Chondrocyte (in vitro differentiated cells): ENCODE results near the gene PLA2G4E. TPM values are rescaled to one million over a fixed set of nuclear protein-coding genes. Genes with fewer than 3 reads are reported as not detected.

ENCODE experiments used
- DNase-seq: peaks from one replicate; pipeline ENCODE4 v3.0.0; 2021; ENCODE audit warnings: mixed read lengths, low spot score
- H3K27ac Mint-ChIP-seq: one replicate; pipeline ENCODE4 v1.8.0; 2021; ENCODE audit warnings: mild to moderate bottlenecking, moderate library complexity, mixed read lengths; ENCODE audit not compliant: unreplicated experiment
- H3K27me3 Mint-ChIP-seq: 2 replicates; pipeline ENCODE4 v1.8.0; 2021; ENCODE audit warnings: low read depth, mixed read lengths
- H3K36me3 Mint-ChIP-seq: 2 replicates; pipeline ENCODE4 v1.8.0; 2021; ENCODE audit warnings: low read depth, mixed read lengths
- H3K4me1 Mint-ChIP-seq: 2 replicates; pipeline ENCODE4 v1.8.0; 2021; ENCODE audit warnings: low read depth, mild to moderate bottlenecking, mixed read lengths
- H3K4me3 Mint-ChIP-seq: one replicate; pipeline ENCODE4 v1.8.0; 2021; ENCODE audit warnings: mild to moderate bottlenecking, moderate library complexity, mixed read lengths; ENCODE audit not compliant: unreplicated experiment
- H3K9me3 Mint-ChIP-seq: 2 replicates; pipeline ENCODE4 v1.8.0; 2021; ENCODE audit warnings: low read depth, mixed read lengths
- CTCF ChIP-seq: fragments of 200-600 bp; sonication (generic); IDR thresholded peaks from 2 replicates; pipeline ENCODE4 v1.5.0; 2021; ENCODE audit warnings: antibody characterized with exemption, mild to moderate bottlenecking, moderate library complexity
- total RNA-seq: library from RNA; stranded (reverse); gene quantifications from 3 replicates; pipeline ENCODE4 v1.2.1, GENCODE V29; 2021

The PLA2G4E gene
- total RNA-seq, 1 donor from 2014 or later: not detected

DNA sequence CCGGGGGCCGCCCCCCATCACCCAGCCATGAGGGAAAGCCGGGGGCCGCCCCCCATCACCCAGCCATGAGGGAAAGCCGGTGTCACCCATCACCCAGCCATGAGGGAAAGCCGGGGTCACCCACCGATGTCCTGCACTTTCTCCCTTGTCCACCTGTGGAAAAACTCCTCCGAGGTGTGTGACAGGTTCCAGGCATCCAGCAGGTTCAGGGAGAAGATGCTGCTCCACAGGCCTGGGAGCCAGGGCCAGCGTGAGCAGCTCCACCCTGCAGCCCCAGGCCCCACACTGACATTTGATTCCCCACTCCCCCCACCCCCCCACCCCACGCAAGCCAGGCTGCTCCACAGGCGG lies 32.9 kb downstream of the PLA2G4E start:
- no peak for DNase-seq
- no peaks in the 10 kb centered on the region for H3K9me3 Mint-ChIP-seq
- no peak overlapping the region for H3K27ac Mint-ChIP-seq

GRCh38 chr15:41987246-41987924 lies 33.5 kb downstream of the PLA2G4E start:
- TF ChIP-seq CTCF: no peak
- no peaks in the 10 kb centered on the region for H3K36me3 Mint-ChIP-seq
- H3K9me3 Mint-ChIP-seq: no peaks in the 10 kb centered on the region
- H3K4me1 Mint-ChIP-seq: peaks cover 6% of the 10 kb centered on the region
- peaks cover 13% of the 10 kb centered on the region for H3K27me3 Mint-ChIP-seq
- no peak for DNase-seq
- H3K27ac Mint-ChIP-seq: no peak overlapping the region
- H3K4me3 Mint-ChIP-seq: no peak overlapping the region

More for the DNA sequence above, 32.9 kb downstream of the PLA2G4E start:
- Mint-ChIP-seq H3K27me3 (peaks cover 13% of the 10 kb centered on the region), H3K4me3 (no peak overlapping the region), H3K4me1 (peaks cover 6% of the 10 kb centered on the region), H3K36me3 (no peaks in the 10 kb centered on the region)
- TF ChIP-seq CTCF: no peak

GRCh38 chr15:41985236-41986160 lies 35.3 kb downstream of the PLA2G4E start:
- H3K4me1 Mint-ChIP-seq: peaks cover 6% of the 10 kb centered on the region
- no peak overlapping the region for H3K4me3 Mint-ChIP-seq
- H3K27ac Mint-ChIP-seq: no peak overlapping the region
- H3K27me3 Mint-ChIP-seq: peaks cover 13% of the 10 kb centered on the region
- H3K9me3 Mint-ChIP-seq: no peaks in the 10 kb centered on the region
- DNase-seq: no peak
- no peaks in the 10 kb centered on the region for H3K36me3 Mint-ChIP-seq
- no peak for TF ChIP-seq CTCF

- Mint-ChIP-seq H3K27ac (no peak overlapping the region), H3K4me1 (peaks cover 6% of the 10 kb centered on the region), H3K27me3 (peaks cover 11% of the 10 kb centered on the region), H3K36me3 (no peaks in the 10 kb centered on the region), H3K9me3 (no peaks in the 10 kb centered on the region), H3K4me3 (no peak overlapping the region)
- no peak for TF ChIP-seq CTCF
- no peak for DNase-seq
These were observed 36.2 kb downstream of the PLA2G4E start for GRCh38 chr15:41984622-41985021.

- H3K4me3 Mint-ChIP-seq: no peak overlapping the region
- H3K9me3 Mint-ChIP-seq: no peaks in the 10 kb centered on the region
- TF ChIP-seq CTCF: no peak
- DNase-seq: no peak
- peaks cover 6% of the 10 kb centered on the region for H3K4me1 Mint-ChIP-seq
- peaks cover 11% of the 10 kb centered on the region for H3K27me3 Mint-ChIP-seq
- H3K36me3 Mint-ChIP-seq: no peaks in the 10 kb centered on the region
- H3K27ac Mint-ChIP-seq: no peak overlapping the region
These were observed 36.9 kb downstream of the PLA2G4E start for GRCh38 chr15:41983621-41984571.
